NOMO-1 treated with DMSO at 0.1 percent for 48 hours (cell line): Measurements from ENCODE around the gene AFM.
A peak's percentile ranks its signal among the peaks of the same experiment; 100 is the strongest.
"Not testable (repeated sequence)": the region's sequence is repeated elsewhere in the genome, so short reads cannot be mapped to it uniquely, and the experiment has no call there.

Experiments used
- DNase-seq: peaks from one replicate; lab custom pipeline; 2025; ENCODE audit not compliant: unreplicated experiment; lab: John Stamatoyannopoulos, UW

The AFM gene

GRCh38 chr4:73499996-73500765 is 18.6 kb downstream of the AFM start:
- no peak for DNase-seq

- no peak for DNase-seq
These were observed 20.2 kb downstream of the AFM start for GRCh38 chr4:73501664-73502265.

DNA sequence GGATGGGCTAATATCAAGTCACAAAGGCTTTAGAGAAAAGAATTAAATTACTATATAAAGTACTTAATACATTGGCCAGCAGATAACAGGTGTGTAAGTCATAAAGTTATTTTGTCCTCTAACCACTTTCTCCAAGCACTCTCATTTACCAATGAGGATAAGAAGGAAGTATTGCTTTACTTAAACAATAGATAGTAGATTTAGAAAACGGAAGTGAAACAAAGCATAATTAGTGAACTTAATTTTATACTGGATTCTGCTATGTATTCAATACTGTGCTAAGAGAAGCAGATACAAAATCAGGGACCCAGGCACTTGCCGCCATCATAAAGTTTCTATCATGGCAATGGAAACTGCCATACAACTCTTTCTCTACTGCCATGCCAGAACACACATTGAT is 24.0 kb downstream of the AFM start:
- DNase-seq, result peak; percentile 78

DNA sequence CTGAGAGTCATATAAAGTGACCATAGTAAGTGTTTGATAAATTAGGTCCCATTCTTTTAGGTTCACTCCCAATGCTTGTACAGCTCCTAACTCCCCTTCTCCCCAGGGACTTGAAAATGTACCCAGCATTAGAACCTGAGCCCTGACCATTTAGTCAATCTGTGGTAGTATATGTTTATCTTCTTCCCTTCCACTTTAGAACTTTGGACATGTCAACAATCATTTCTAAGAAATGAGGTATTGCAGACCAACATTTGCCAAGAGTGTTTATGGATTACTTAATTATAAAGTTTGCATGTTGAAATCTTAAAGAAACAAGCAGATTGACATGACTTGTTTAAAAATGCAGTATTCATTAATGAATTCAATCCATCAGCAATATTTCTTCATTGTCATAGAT is 26.0 kb downstream of the AFM start:
- no peak for DNase-seq

GRCh38 chr4:73508651-73509050 is 27.1 kb downstream of the AFM start:
- DNase-seq, result no peak

- no peak for DNase-seq
These were observed 36.8 kb downstream of the AFM start for GRCh38 chr4:73518340-73518739.

DNA sequence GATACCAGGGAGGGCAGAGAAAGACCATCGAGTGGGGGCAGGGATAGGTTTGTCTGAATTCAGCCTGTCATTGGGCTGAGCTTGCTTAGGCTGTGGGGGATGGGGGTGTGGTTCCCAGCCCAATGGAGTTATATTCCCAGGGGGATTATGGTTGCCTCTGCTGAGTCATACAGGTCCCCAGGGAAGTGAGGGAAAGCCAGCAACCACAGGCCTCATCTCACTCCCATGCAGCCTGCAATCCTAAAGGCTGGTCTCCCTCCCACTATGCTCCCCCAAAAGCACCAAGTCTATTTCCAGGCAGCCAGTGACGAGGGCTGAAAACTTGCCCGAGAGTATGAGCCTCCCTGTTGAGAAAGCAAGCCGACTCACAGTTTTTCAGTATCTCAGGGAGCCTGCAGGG is 39.3 kb downstream of the AFM start:
- no peak for DNase-seq

GRCh38 chr4:73523126-73523525 is 41.6 kb downstream of the AFM start:
- no peak for DNase-seq

DNA sequence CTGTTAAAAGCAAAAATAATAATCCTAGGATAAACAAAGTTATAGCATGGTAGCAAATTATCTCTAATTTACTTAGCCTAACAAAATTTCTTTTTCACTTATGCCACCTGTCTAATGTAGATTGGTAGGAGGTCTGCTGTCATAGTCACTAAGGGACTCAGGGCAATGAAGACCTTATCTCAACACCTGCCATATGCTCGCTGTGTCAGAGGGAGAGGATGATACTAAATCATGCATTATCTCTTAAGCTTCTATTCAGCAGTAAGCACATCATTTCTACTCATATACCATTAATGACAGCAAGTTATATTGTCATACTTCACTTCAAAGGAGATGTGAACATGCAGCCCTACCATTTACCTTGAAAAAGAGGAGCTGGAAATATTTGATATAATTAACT is 44.1 kb downstream of the AFM start:
- no peak for DNase-seq

DNA sequence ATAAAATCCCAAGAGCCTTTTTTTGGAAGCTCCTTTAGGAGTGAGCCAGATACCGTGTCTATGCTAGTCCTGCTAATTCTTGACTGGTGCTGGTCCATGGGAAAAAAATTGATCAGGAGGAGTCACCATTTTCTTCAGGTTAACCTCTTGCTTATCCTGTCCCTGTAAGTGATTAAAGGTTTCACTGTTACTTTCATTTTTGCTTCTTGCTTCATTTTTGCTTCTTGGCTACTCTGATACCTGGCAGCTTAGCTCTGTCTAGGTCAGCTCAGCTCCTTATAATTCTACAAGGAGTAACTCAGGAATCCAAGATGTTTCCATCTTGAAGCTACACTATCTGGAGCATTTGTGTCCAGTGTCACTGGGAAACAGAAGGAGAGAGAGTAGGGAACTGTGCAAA is 45.7 kb downstream of the AFM start:
- DNase-seq, result no peak

- no peak for DNase-seq
These were observed 46.6 kb downstream of the AFM start for GRCh38 chr4:73528171-73528570.

DNA sequence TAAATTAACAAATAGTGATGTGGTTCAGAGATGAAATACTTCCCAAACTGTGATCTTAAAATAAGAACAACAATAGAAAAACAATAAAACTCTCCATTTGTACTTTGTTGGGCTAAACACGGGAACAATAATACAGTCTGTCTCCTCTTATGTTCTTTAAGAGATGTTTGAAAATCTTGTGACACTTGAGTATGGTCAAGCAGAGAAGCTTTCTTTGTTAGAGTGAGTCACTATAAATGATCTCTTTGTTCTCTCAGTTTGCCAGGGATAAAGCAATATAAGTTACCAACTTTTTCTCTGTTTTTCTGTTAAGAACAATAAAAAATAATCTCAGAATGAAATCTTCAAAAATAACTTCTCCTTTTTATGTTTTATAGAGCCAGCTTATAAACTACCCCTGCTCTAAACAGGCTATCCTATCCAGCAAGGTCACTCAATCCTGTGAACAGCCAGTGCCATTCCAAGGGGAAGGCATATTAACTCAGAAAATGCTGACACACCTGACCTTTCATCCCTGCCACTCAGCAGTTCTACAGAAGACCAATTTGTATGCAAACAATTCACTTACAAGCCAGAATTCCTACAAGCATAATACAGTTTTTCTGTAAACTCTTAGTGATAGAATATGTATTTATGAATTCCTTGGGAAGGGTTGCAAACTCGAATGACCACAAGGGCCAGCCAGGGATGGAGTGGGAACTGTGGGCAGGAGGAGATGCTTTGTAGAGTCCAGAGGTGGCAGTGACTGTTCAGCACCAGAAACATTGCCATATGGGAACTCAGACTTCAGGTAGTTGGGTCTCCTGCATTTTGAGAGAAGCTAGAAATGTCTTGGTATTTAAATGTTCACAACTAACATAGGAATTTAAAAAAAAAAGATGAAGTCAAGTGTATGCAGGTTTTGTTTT is 52.2 kb downstream of the AFM start:
- DNase-seq, result no peak

- no peak for DNase-seq
These were observed 56.6 kb downstream of the AFM start for GRCh38 chr4:73538162-73538561.

DNA sequence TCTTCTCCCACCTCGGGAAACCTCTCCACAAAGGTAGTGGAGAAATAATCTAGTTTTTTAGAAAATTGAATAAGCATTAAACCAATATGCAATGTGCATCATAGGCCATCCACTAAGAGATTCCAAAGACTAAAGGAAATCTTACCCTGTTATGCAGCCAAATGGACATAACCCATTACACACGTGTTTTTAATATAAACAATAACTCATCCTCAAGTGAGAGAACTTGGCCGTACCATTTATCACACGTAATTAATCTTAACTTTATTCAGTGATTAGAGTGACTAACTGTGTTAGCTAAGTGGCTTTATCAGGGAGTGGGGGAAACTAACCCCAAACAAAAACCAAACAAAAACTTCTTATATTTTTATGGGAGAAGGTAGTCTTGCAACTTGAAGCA is 57.8 kb downstream of the AFM start:
- DNase-seq, result no peak

DNA sequence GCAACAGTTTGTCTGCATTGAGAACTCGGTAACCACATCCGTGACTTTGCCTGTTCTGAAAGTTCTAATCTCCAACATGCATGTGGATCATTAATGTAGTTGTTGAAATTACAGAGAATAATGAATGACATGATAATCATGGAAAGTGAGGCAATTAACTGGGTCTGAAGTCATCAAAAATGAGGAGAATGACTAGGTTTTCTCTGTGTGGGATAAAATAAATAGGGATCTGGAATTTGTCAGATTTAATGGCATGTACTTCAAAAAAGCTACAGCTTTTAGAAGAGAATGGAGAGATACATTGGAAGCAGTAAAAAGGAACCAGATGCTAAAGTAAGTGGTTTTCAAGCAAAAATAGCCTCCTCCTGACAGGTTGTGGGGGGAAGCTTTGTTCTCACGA is 59.3 kb downstream of the AFM start:
- DNase-seq, result no peak

- DNase-seq, result no peak
These were observed 59.7 kb downstream of the AFM start for GRCh38 chr4:73541251-73541650.

GRCh38 chr4:73544620-73545019 is 63.1 kb downstream of the AFM start:
- DNase-seq, result no peak

GRCh38 chr4:73550865-73551264 is 69.3 kb downstream of the AFM start:
- DNase-seq, result not testable (repeated sequence)
